AG04449 (cell line): ENCODE data around the gene SLC12A8.

ENCODE experiments used
- CTCF ChIA-PET: fragments of 350-600 bp; formaldehyde crosslinking; extraction: SDS; loops from one replicate; lab custom pipeline; 2021; ENCODE audit warnings: antibody characterized with exemption; lab: Yijun Ruan, JAX
- POLR2A ChIA-PET: fragments of 400-600, 350-600 bp; formaldehyde crosslinking; extraction: SDS; loops from one replicate; lab custom pipeline; 2020; ENCODE audit warnings: antibody characterized with exemption, inconsistent platforms; lab: Yijun Ruan, JAX
- DNase-seq: peaks from one replicate; pipeline ENCODE4 v3.0.0-alpha.2; 2010; ENCODE audit warnings: low read depth, low spot score
- H3K4me3 ChIP-seq: 2 replicates; pipeline ENCODE4 v1.5.1; 2011; ENCODE audit warnings: low read depth, mild to moderate bottlenecking, control low read depth, low read length
- TF ChIP-seq, protein P1 (sequence below): IDR thresholded peaks from one replicate; pipeline ENCODE4 v1.5.1; 2011; ENCODE audit warnings: mild to moderate bottlenecking, moderate library complexity, low read length, control low read depth, inconsistent platforms; ENCODE audit not compliant: insufficient read depth; ENCODE audit errors: missing control alignments

Gene SLC12A8

DNA sequence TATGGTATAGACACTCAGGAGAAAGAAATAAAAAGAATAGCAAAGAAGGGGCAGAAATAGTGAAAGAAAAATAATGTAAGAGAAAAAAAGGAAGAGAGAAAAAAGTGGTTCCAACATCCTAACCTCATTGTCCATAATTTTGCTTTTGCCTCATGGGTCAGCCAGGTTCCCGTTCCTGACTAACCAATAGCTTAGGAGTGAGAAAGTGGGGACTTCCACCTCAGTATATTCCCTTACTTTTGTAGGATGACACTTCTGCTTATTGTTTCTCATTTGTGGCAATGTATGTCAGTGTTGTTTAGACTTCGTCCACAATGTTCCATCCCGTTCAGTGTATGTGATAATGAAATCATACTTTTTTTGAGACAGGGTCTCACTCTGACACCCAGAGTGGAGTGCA is 9.3 kb upstream of the SLC12A8 start:
- H3K4me3 ChIP-seq, result no peak overlapping the region
- TF ChIP-seq, protein P1, sequence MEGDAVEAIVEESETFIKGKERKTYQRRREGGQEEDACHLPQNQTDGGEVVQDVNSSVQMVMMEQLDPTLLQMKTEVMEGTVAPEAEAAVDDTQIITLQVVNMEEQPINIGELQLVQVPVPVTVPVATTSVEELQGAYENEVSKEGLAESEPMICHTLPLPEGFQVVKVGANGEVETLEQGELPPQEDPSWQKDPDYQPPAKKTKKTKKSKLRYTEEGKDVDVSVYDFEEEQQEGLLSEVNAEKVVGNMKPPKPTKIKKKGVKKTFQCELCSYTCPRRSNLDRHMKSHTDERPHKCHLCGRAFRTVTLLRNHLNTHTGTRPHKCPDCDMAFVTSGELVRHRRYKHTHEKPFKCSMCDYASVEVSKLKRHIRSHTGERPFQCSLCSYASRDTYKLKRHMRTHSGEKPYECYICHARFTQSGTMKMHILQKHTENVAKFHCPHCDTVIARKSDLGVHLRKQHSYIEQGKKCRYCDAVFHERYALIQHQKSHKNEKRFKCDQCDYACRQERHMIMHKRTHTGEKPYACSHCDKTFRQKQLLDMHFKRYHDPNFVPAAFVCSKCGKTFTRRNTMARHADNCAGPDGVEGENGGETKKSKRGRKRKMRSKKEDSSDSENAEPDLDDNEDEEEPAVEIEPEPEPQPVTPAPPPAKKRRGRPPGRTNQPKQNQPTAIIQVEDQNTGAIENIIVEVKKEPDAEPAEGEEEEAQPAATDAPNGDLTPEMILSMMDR, result no peak
- ChIA-PET CTCF (no interaction called here), POLR2A (no interaction called here)
- DNase-seq, result no peak

DNA sequence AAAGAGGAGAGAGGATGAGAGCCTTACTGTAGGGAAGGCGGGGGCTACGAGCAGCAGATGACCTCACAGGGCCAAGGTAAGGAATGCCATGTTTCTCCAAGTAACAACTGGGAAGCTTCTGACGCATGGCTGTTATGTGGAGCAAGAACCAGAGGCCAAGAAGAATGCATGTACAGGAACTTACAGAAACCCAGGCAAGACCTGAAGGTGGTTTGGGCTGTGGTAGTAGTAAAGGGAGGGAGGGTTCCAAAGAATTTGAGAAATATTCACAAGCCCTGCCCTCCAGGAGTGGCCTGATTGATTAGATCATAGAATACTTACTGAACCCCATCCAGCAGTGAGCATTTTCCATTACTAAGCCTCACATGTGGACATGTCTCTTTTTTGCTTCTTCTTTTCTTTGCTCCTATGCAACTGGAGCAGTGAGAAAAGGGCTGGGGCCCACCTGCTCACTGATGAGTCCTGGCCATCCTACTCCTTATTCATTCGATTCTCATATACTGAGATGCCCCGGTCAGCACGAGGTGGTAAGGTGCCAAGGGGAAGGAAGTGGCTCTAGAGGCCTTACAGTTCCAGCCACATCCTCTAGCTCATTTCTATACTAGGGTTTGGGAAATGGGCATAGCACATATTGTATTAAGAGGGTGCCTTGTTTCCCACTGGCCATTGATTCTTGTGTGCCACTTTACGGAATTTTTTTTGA is 8.3 kb upstream of the SLC12A8 start:
- CTCF ChIA-PET, result interaction anchor here (1.1 kb wide), 1 partner anchor 216 kb away, joined by 4 read pairs; no protein-coding TSS in a partner anchor
- no peak for DNase-seq
- no peak overlapping the region for H3K4me3 ChIP-seq
- TF ChIP-seq, protein P1, result no peak
- POLR2A ChIA-PET, result no interaction called here

DNA sequence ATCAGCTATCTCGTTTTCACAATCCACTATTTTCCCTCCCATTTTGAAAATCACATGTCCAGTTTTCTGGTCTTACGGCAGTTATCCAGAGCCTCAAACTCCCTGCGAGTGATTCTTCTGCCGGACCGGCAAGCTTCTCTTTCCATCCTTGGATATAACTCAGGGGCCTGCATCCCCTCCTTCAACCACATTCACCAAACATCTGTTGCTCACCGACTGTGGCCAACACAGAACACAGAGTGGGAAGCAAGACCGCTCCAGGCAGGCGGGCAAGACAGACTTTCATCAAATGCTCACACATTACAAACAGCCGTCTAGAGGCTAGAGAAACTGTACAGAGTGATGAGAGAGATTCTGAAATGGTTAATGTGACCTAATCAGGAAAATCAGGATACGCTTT is 7.6 kb upstream of the SLC12A8 start:
- ChIA-PET CTCF (interaction anchor here (0.8 to 1.2 kb wide), 3 partner anchors 12 to 219 kb away, joined by 3 to 4 read pairs (median 4); no protein-coding TSS in a partner anchor), POLR2A (no interaction called here)
- TF ChIP-seq, protein P1, result no peak

DNA sequence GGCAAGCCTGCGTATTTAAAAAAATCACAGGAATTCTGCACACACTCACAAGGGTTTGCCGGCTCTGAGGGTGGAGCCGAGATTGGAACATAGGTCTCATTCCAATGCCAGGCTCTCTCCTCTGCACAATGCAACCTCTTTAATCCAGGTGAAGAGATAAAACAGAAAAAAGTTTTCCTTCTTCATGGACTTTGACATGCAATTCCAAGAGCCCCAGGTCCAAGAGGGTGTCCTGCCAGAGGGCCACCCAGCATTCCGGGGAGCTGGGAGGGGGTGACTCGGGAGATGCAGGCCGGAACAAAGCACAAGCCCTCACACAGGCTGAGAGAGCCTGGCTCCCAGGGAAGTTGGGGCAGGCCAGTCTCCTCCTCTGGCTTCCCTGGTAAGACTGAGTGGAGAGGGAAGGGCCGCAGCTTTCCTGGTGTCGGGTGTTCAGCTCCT is 6.7 kb upstream of the SLC12A8 start:
- TF ChIP-seq, protein P1, result no peak
- ChIA-PET POLR2A (no interaction called here), CTCF (interaction anchor here (0.8 to 1.2 kb wide), 2 partner anchors 13 to 220 kb away, joined by 3 to 4 read pairs; no protein-coding TSS in a partner anchor)
- H3K4me3 ChIP-seq, result no peak overlapping the region
- DNase-seq, result no peak

More for the DNA sequence above, 7.6 kb upstream of the SLC12A8 start:
- no peak overlapping the region for H3K4me3 ChIP-seq
- no peak for DNase-seq

DNA sequence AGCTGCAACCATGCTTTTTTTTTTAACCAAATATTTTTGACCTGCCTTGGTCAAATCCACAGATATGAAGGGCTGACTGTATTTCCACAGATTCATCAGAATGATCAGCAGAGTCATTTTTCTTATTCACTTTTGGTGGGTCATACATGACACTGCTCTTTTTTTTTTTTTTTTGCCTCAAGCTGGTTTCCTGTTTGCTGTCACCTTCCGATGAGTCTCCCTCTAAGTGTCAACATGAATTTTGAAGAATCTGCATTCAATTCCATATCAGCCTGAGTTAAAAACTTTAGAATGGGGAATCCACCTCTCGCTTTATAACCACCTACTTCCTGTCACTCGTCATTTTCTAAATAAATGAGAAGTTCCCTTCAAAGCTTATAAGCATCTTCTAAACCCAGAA is 2.2 kb upstream of the SLC12A8 start:
- POLR2A ChIA-PET, result no interaction called here
- CTCF ChIA-PET, result no interaction called here
- H3K4me3 ChIP-seq, result no peak overlapping the region
- TF ChIP-seq, protein P1, result no peak
- DNase-seq, result no peak

DNA sequence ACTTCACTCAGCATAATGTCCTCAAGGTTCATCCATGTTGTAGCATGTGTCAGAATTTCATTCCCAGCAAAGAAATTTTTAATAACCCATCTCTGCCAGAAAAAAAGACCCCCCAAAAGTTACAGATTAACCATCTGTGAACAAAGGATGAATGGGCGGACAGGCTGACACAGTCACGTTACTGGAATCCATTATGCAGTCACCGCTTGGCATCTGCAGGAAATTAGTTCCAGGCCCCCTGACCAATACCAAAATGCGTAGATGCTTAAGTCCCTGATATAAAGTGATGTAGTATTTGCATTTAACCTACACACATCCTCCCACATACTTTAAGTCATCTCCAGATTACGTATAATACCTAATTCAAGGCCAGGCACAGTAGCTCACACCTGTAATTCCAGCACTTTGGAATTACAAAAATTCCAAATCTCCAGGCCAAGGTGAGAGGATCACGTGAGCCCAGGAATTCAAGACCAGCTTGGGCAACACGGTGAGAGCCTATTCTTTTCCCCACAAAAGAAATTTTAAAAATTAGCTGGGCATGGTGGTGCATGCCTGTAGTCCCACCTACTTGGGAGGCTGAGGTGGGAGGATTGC is 1.5 kb upstream of the SLC12A8 start:
- TF ChIP-seq, protein P1, result no peak
- POLR2A ChIA-PET, result no interaction called here
- DNase-seq, result peak; percentile 72
- no peak overlapping the region for H3K4me3 ChIP-seq
- CTCF ChIA-PET, result no interaction called here
